Epithelial cell of esophagus (primary cell): ENCODE results near the gene MRPS30.
"Not testable (repeated sequence)": the region's sequence is repeated elsewhere in the genome, so short reads cannot be mapped to it uniquely, and the experiment has no call there.

Source experiments
- DNase-seq: peaks from one replicate; pipeline ENCODE4 v3.0.0; 2010; ENCODE audit warnings: low read depth
- H3K4me3 ChIP-seq: 2 replicates; pipeline ENCODE4 v1.5.1; 2011; ENCODE audit warnings: mild to moderate bottlenecking, low read length, control low read depth
- TF ChIP-seq, protein P1 (sequence below): IDR thresholded peaks from 2 replicates; pipeline ENCODE4 v1.5.1; 2011; ENCODE audit warnings: low read depth, mild to moderate bottlenecking, low read length, control low read depth, inconsistent platforms; ENCODE audit not compliant: insufficient read depth; ENCODE audit errors: missing control alignments

The MRPS30 gene

GRCh38 chr5:44808435-44809214, at the start of gene MRPS30:
Gene MRPS30, plus strand, starts transcription at chr5:44808947. Its CDS starts 16 bp downstream, at chr5:44808963.
- TF ChIP-seq, protein P1, sequence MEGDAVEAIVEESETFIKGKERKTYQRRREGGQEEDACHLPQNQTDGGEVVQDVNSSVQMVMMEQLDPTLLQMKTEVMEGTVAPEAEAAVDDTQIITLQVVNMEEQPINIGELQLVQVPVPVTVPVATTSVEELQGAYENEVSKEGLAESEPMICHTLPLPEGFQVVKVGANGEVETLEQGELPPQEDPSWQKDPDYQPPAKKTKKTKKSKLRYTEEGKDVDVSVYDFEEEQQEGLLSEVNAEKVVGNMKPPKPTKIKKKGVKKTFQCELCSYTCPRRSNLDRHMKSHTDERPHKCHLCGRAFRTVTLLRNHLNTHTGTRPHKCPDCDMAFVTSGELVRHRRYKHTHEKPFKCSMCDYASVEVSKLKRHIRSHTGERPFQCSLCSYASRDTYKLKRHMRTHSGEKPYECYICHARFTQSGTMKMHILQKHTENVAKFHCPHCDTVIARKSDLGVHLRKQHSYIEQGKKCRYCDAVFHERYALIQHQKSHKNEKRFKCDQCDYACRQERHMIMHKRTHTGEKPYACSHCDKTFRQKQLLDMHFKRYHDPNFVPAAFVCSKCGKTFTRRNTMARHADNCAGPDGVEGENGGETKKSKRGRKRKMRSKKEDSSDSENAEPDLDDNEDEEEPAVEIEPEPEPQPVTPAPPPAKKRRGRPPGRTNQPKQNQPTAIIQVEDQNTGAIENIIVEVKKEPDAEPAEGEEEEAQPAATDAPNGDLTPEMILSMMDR = peak; percentile 47
- DNase-seq = peak; percentile 100
- H3K4me3 ChIP-seq = peak within 1 kb of the TSS; percentile 92

DNA sequence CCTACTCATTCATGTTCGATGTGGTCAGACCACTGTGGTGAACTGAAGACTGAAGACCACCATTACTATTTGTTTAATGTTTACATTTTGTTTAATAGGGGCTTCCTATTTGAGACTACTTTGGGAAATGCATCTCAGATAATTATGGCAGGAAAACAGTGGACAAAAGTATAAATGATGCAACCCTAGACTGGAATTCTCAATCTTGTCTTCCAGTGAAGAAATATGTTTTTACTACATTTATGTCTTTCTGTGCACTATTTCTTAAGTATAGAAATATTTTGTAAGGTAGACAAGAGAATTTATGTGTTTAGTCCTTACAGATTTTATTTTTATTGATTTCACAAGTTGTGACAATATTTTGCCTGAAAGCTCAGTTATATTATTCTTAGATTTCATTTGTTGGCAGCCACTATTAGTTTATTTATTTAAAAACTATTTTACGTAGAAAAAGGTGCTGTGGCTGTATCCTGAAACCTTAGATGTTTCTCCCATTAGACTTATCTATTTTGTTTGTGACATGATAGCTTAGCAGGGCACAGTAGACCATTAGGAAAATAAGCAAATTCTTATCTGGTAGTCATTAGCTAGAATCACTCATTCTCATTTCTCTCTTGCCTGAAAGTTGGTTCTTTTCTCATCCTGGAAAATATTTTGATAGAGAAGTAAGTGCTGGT, 39.4 kb upstream of the MRPS30 start:
- DNase-seq = no peak
- TF ChIP-seq, protein P1 = no peak
- H3K4me3 ChIP-seq = no peak overlapping the region

DNA sequence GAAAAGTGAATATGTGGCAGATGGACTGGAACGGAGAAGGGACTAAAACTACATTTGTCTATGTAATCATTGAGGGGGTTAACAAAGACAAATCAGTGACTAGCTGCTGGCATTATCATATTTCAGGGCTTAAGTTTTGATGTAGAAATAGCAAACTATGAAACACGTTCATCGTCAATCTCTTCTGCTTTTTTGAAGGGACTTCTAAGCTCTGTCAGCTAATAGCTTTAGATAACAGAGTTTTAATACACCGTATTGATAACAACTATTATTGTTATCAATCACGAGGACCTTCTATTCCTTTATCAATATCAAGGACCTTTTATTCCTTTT, 38.9 kb upstream of the MRPS30 start:
- TF ChIP-seq, protein P1 = no peak
- H3K4me3 ChIP-seq = no peak overlapping the region
- no peak for DNase-seq

DNA sequence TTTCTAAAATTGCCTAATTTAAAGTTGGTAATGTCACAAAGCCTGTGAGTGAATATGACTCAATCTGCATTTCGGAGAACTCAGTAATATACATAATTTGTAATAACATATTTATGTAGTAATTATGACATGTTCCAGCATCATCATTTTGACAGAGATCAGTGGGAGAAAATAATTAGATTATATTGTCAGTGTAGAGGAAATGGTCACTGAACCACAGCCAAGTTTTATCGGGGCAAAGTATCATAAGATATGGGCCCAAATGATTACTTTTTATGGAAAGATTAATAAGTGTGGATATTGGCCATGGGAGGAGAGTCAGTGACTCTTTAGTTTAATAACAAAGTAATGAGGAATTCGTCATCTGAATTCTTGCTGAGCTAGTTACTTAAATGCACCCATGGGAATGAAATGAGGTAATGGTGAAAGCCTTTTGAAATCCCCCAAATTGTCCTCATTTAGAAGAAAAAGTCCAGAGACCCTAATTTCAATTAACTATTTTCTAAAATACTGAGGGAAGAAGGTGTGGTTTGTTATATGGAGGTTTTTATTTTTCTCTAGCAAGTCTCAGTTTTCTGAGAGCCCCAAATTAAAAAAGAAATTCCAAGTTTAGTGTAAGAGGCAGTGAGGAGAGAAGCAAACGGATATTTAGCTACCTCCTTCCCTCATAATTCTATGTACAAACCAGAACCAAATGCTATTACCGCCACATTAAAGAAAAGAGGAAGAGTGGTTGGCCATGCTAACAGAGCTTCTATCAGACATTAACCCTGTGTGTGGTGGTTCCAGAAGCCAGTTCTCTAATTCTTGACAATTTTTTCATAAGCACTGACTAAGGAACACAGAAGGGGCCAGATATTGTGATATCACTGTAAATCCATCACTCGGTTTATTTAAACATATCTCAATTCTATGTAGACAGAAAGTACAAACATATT, 37.7 kb upstream of the MRPS30 start:
- TF ChIP-seq, protein P1 = no peak
- DNase-seq = no peak
- no peak overlapping the region for H3K4me3 ChIP-seq

GRCh38 chr5:44772397-44772796, 36.4 kb upstream of the MRPS30 start:
- not testable (repeated sequence) for H3K4me3 ChIP-seq, DNase-seq

DNA sequence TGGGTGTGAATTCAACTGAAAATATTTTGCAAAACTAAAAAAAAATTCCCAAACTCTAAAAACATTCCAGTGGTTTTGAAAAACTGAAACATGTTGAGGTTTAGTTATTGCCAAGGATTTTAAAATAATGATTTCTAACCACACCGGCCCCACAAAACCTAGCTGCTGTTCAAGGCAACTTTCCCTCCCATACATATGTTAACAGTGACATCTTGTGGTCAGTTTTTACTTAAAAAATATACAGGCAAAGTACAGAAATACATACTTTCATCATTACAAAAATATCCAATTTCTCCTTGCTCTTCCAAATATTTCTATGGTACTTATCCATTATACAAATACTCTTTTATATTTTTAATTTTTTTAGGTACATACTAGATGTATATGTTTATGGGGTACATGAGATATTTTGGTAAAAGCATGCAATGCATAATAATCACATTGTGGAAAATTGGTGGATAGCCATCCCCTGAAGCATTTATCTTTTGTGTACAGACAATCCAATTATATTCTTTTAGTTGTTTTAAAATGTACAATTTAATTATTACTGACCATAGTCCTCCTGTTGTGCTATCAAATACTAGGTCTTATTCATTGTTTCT, 34.4 kb upstream of the MRPS30 start:
- DNase-seq = peak; percentile 60
- TF ChIP-seq, protein P1 = peak; percentile 53

More for the DNA sequence above, 34.4 kb upstream of the MRPS30 start:
- H3K4me3 ChIP-seq = no peak overlapping the region
